H9 (cell line): ENCODE measurements around the gene LIPE. TPM values are rescaled to one million over a fixed set of nuclear protein-coding genes. Genes with fewer than 3 reads are reported as not detected.

Experiments
- DNase-seq: peaks from one replicate; pipeline ENCODE4 v3.0.0-alpha.2; 2017
- H2AFZ ChIP-seq: one replicate; pipeline ENCODE4 v1.6.1; 2013; ENCODE audit warnings: mild to moderate bottlenecking, low read length, control low read depth, moderate library complexity
- H2AK5ac ChIP-seq: 2 replicates; pipeline ENCODE4 v1.6.1; 2013; ENCODE audit warnings: low read length, control low read depth, mixed read lengths; ENCODE audit not compliant: insufficient read length
- H2BK120ac ChIP-seq: one replicate; pipeline ENCODE4 v1.6.1; 2013; ENCODE audit warnings: low read depth, mild to moderate bottlenecking, low read length, control low read depth, inconsistent platforms; ENCODE audit not compliant: poor library complexity, severe bottlenecking
- H2BK12ac ChIP-seq: 2 replicates; pipeline ENCODE4 v1.6.1; 2013; ENCODE audit warnings: low read length, control low read depth, mixed read lengths, low read depth; ENCODE audit not compliant: insufficient read length
- H2BK15ac ChIP-seq: 2 replicates; pipeline ENCODE4 v1.6.1; 2013; ENCODE audit warnings: low read depth, low read length, control low read depth
- H2BK20ac ChIP-seq: one replicate; pipeline ENCODE4 v1.6.1; 2013; ENCODE audit warnings: low read depth, mild to moderate bottlenecking, low read length, control low read depth, inconsistent platforms; ENCODE audit not compliant: poor library complexity, severe bottlenecking
- H2BK5ac ChIP-seq: 2 replicates; pipeline ENCODE4 v1.6.1; 2013; ENCODE audit warnings: low read length, control low read depth, mixed read lengths; ENCODE audit not compliant: insufficient read length
- H3K14ac ChIP-seq: 2 replicates; pipeline ENCODE4 v1.6.1; 2013; ENCODE audit warnings: low read length, control low read depth; ENCODE audit not compliant: insufficient read depth
- H3K18ac ChIP-seq: 2 replicates; pipeline ENCODE4 v1.6.1; 2013; ENCODE audit warnings: low read depth, mild to moderate bottlenecking, mixed read lengths, low read length, control low read depth; ENCODE audit not compliant: insufficient read length
- H3K23ac ChIP-seq: 2 replicates; pipeline ENCODE4 v1.6.1; 2013; ENCODE audit warnings: low read length, control low read depth, mixed read lengths, low read depth; ENCODE audit not compliant: insufficient read length
- H3K23me2 ChIP-seq: 2 replicates; pipeline ENCODE4 v1.6.1; 2013; ENCODE audit warnings: low read depth, mild to moderate bottlenecking, mixed read lengths, low read length, control low read depth; ENCODE audit not compliant: insufficient read length, poor library complexity, severe bottlenecking
- H3K27ac ChIP-seq: 2 replicates; pipeline ENCODE4 v1.5.1; 2013; ENCODE audit warnings: low read length, control low read depth, mixed read lengths, low read depth; ENCODE audit not compliant: insufficient read length
- H3K27me3 ChIP-seq: 2 replicates; pipeline ENCODE4 v1.6.1; 2013; ENCODE audit warnings: low read length, control low read depth, inconsistent platforms; ENCODE audit not compliant: insufficient read depth
- H3K4ac ChIP-seq: 2 replicates; pipeline ENCODE4 v1.6.1; 2013; ENCODE audit warnings: low read depth, mild to moderate bottlenecking, control low read depth, inconsistent platforms, low read length, moderate library complexity
- H3K4me1 ChIP-seq: 2 replicates; pipeline ENCODE4 v1.6.1; 2013; ENCODE audit warnings: low read length, control low read depth, inconsistent platforms; ENCODE audit not compliant: insufficient read depth
- H3K4me2 ChIP-seq: 2 replicates; pipeline ENCODE4 v1.6.1; 2013; ENCODE audit warnings: low read length, control low read depth, mixed read lengths; ENCODE audit not compliant: insufficient read length, insufficient read depth
- H3K56ac ChIP-seq: 2 replicates; pipeline ENCODE4 v1.6.1; 2013; ENCODE audit warnings: low read depth, mild to moderate bottlenecking, mixed read lengths, low read length, control low read depth; ENCODE audit not compliant: insufficient read length
- H3K79me1 ChIP-seq: 2 replicates; pipeline ENCODE4 v1.6.1; 2013; ENCODE audit warnings: low read depth, mild to moderate bottlenecking, moderate library complexity, low read length, control low read depth, inconsistent platforms; ENCODE audit not compliant: insufficient read depth, poor library complexity, severe bottlenecking
- H3K79me2 ChIP-seq: 2 replicates; pipeline ENCODE4 v1.6.1; 2013; ENCODE audit warnings: low read length, control low read depth, inconsistent platforms; ENCODE audit not compliant: insufficient read depth
- H3K9ac ChIP-seq: 2 replicates; pipeline ENCODE4 v1.6.1; 2013; ENCODE audit warnings: low read length, control low read depth, mixed read lengths; ENCODE audit not compliant: insufficient read length; ENCODE audit errors: extremely low read depth
- H3K9me3 ChIP-seq: one replicate; pipeline ENCODE4 v1.6.1; 2013; ENCODE audit warnings: low read depth, low read length, inconsistent platforms; ENCODE audit not compliant: control insufficient read depth
- H3T11ph ChIP-seq: one replicate; pipeline ENCODE4 v1.6.1; 2013; ENCODE audit warnings: mild to moderate bottlenecking, low read length, control low read depth, inconsistent platforms
- H4K20me1 ChIP-seq: one replicate; pipeline ENCODE4 v1.6.1; 2013; ENCODE audit not compliant: control insufficient read depth, insufficient read length, insufficient read depth
- H4K5ac ChIP-seq: 2 replicates; pipeline ENCODE4 v1.6.1; 2013; ENCODE audit warnings: low read depth, mild to moderate bottlenecking, mixed read lengths, low read length, control low read depth; ENCODE audit not compliant: insufficient read length
- H4K8ac ChIP-seq: replicated peaks from 2 replicates; pipeline ENCODE4 v1.6.1; 2013; ENCODE audit warnings: low read length, control low read depth, mixed read lengths, low read depth; ENCODE audit not compliant: insufficient read length
- H4K91ac ChIP-seq: 2 replicates; pipeline ENCODE4 v1.6.1; 2013; ENCODE audit warnings: low read depth, mild to moderate bottlenecking, moderate library complexity, mixed read lengths, low read length, control low read depth; ENCODE audit not compliant: insufficient read length
- H3K27ac Mint-ChIP-seq, 3 experiments: 2 replicates in 2 of 3; 3 replicates in 1 of 3; pipeline ENCODE4 v1.8.0; 2020 to 2021; ENCODE audit warnings: mixed read lengths in 3 of 3, mild to moderate bottlenecking in 1 of 3, moderate library complexity in 1 of 3
- H3K27me3 Mint-ChIP-seq: 2 replicates; pipeline ENCODE4 v1.8.0; 2021; ENCODE audit warnings: low read depth, mild to moderate bottlenecking, moderate library complexity, mixed read lengths
- H3K36me3 Mint-ChIP-seq, 3 experiments: 2 replicates in 2 of 3; 3 replicates in 1 of 3; pipeline ENCODE4 v1.8.0; 2020 to 2021; ENCODE audit warnings: low read depth in 3 of 3, mixed read lengths in 3 of 3; ENCODE audit not compliant: insufficient read depth in 1 of 3
- H3K4me1 Mint-ChIP-seq, 2 experiments: 2 replicates each; pipeline ENCODE4 v1.8.0; 2020; ENCODE audit warnings: mixed read lengths in 2 of 2
- H3K4me3 Mint-ChIP-seq, 2 experiments: 2 replicates in 1 of 2; 3 replicates in 1 of 2; pipeline ENCODE4 v1.8.0; 2020 to 2021; ENCODE audit warnings: mild to moderate bottlenecking in 2 of 2, mixed read lengths in 2 of 2, moderate library complexity in 1 of 2
- H3K9me3 Mint-ChIP-seq, 2 experiments: 2 replicates in 1 of 2; 3 replicates in 1 of 2; pipeline ENCODE4 v1.8.0; 2020; ENCODE audit warnings: mild to moderate bottlenecking in 2 of 2, mixed read lengths in 2 of 2, moderate library complexity in 1 of 2
- WGBS: extraction: QIAGEN DNeasy Blood & Tissue Kit; methylation state at CpG from one replicate; pipeline ENCODE4 v1.1.7; 2013; ENCODE audit warnings: missing lambda C conversion rate, low lambda C conversion rate, mixed read lengths; ENCODE audit not compliant: insufficient read length; ENCODE audit errors: extremely low coverage; 5-methylcytosine and 5-hydroxymethylcytosine counted together
- total RNA-seq: library from RNA; stranded (reverse); gene quantifications from 2 replicates; pipeline ENCODE4 v1.2.1, GENCODE V29; 2021
- TF ChIP-seq, protein P1 (sequence below): fragments of 200-600 bp; sonication (generic); conservative IDR thresholded peaks from 3 replicates; pipeline ENCODE4 v1.8.0; 2021; ENCODE audit warnings: antibody characterized with exemption, mild to moderate bottlenecking

LIPE gene
- total RNA-seq, 1 experiment from 2014 or later = 6.3 TPM

DNA sequence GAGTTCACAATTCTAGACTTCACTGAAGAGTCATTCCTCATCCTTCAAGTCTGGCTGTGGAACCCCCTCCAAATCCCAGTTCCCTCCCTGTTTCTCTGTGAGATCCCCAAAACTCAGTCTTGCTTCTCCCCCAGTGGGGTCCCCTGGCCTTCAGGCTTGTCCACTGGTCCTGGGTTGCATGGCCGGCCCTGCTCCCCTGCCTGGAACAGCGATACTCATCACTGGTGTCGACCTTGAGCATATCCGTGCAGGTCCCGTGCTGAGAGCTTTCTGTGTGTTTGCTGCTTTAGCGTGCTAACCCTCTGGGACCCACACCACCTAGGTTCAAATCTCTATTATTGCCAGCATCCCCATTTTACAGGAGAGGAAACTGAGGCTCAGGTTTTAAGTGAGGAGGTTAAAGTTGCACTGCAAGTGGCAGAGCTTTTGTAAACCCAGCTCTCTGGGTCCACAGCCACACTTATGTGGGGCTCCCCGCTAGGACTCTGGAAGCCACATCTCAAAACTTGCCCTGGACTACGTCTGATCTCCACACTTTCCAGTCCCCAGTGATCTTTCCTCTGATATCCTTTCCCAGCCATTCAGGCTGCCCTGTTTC lies 15.5 kb downstream of the LIPE start:
- no CpG with 5 or more reads among the region's 8 CpGs for WGBS
- Mint-ChIP-seq H3K4me1 (peaks cover 11 to 16% of the 10 kb centered on the region in 2 experiments; a peak in 3 of 4 replicates), H3K4me3 (no peak overlapping the region), H3K36me3 (peaks cover 9 to 25% (median 17%) of the 10 kb centered on the region in 3 experiments; a peak in 6 of 7 replicates), H3K27me3 (peaks cover 93% of the 10 kb centered on the region), H3K27ac (peak overlapping the region in 1 of 3 experiments; percentile 82; a peak in 1 of 7 replicates), H3K9me3 (no peaks in the 10 kb centered on the region)
- no peaks in the 10 kb centered on the region for H3K23me2 ChIP-seq
- H3K4me1 ChIP-seq = no peaks in the 10 kb centered on the region
- no peak overlapping the region for H3K14ac ChIP-seq
- no peak for DNase-seq
- no peak overlapping the region for H4K5ac ChIP-seq
- no peak overlapping the region for H3K4ac ChIP-seq
- H3K79me1 ChIP-seq = no peaks in the 10 kb centered on the region
- no peak overlapping the region for H3K27ac ChIP-seq
- H4K20me1 ChIP-seq = no peaks in the 10 kb centered on the region
- H2BK15ac ChIP-seq = no peak overlapping the region
- H3K79me2 ChIP-seq = no peaks in the 10 kb centered on the region
- H2BK120ac ChIP-seq = no peak overlapping the region
- H4K8ac ChIP-seq = no peak overlapping the region
- H2BK20ac ChIP-seq = no peak overlapping the region
- no peak overlapping the region for H3K23ac ChIP-seq
- TF ChIP-seq, protein P1, sequence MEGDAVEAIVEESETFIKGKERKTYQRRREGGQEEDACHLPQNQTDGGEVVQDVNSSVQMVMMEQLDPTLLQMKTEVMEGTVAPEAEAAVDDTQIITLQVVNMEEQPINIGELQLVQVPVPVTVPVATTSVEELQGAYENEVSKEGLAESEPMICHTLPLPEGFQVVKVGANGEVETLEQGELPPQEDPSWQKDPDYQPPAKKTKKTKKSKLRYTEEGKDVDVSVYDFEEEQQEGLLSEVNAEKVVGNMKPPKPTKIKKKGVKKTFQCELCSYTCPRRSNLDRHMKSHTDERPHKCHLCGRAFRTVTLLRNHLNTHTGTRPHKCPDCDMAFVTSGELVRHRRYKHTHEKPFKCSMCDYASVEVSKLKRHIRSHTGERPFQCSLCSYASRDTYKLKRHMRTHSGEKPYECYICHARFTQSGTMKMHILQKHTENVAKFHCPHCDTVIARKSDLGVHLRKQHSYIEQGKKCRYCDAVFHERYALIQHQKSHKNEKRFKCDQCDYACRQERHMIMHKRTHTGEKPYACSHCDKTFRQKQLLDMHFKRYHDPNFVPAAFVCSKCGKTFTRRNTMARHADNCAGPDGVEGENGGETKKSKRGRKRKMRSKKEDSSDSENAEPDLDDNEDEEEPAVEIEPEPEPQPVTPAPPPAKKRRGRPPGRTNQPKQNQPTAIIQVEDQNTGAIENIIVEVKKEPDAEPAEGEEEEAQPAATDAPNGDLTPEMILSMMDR = no peak
- H3K27me3 ChIP-seq = peaks cover 1% of the 10 kb centered on the region; the same call in 1 of the 2 replicates
- H2BK12ac ChIP-seq = no peak overlapping the region
- no peak overlapping the region for H3K4me2 ChIP-seq
- H2BK5ac ChIP-seq = no peak overlapping the region
- H3K9ac ChIP-seq = no peak overlapping the region
- no peak overlapping the region for H3K18ac ChIP-seq
- no peak overlapping the region for H4K91ac ChIP-seq
- no peak overlapping the region for H3K56ac ChIP-seq
- no peak overlapping the region for H2AK5ac ChIP-seq
- H3K9me3 ChIP-seq = no peaks in the 10 kb centered on the region
- no peak overlapping the region for H2AFZ ChIP-seq
- H3T11ph ChIP-seq = no peak overlapping the region
